Cardiac septum (tissue), 1 donor: ENCODE data around the gene CCDC13. TPM values are rescaled to one million over a fixed set of nuclear protein-coding genes. Genes with fewer than 3 reads are reported as not detected.
"Not testable (repeated sequence)": the region's sequence is repeated elsewhere in the genome, so short reads cannot be mapped to it uniquely, and the experiment has no call there.

Experiments used
- DNase-seq: peaks from one replicate; pipeline ENCODE4 v3.0.0-alpha.2; 2020; ENCODE audit warnings: low spot score
- intact Hi-C: fragments of 100-400 bp; cut with DNase I; formaldehyde crosslinking; loops from one replicate; pipeline ENCODE4 v1.14.0; 2022
- long read RNA-seq: library from polyadenylated mRNA; unstranded; transcript quantifications from one replicate; pipeline ENCODE4 v2.0.0, GENCODE V29; 2021
- total RNA-seq: library from RNA; stranded (reverse); fragmentation: NEBNext Ultra II Directional; extraction: Animal tissue kit (Norgen Biotek cat#: 25700); gene quantifications from one replicate; pipeline ENCODE4 v1.2.1, GENCODE V29; 2021
- donor health status: DM: no; HTN: no; CAD: no.

CCDC13 gene
- 1.1 TPM for total RNA-seq
- long read RNA-seq, result 0 reads

GRCh38 chr3:42772670-42773408 is at the start of gene CCDC13:
CCDC13 (minus strand) TSS chr3:42773253; CDS start chr3:42758345, 14,908 bp downstream.
- intact Hi-C loops, result no loop called here
- peak; percentile 99 for DNase-seq

- no peak for DNase-seq
- intact Hi-C loops, result no loop called here
Measured at GRCh38 chr3:42822828-42823227, 49.8 kb upstream of the CCDC13 start.

- DNase-seq, result no peak
- intact Hi-C loops, result no loop called here
Measured at GRCh38 chr3:42820746-42821051, 47.6 kb upstream of the CCDC13 start.

- DNase-seq, result no peak
- intact Hi-C loops, result no loop called here
Measured at GRCh38 chr3:42819351-42819965, 46.4 kb upstream of the CCDC13 start.

- DNase-seq, result no peak
- intact Hi-C loops, result no loop called here
Measured at GRCh38 chr3:42815826-42816225, 42.8 kb upstream of the CCDC13 start.

- intact Hi-C loops, result no loop called here
- DNase-seq, result no peak
Measured at GRCh38 chr3:42814914-42815507, 42.0 kb upstream of the CCDC13 start.

- intact Hi-C loops, result no loop called here
- DNase-seq, result no peak
Measured at GRCh38 chr3:42814246-42814645, 41.2 kb upstream of the CCDC13 start.

GRCh38 chr3:42811118-42811883 is 38.2 kb upstream of the CCDC13 start:
- DNase-seq, result not testable (repeated sequence)

GRCh38 chr3:42810706-42811105 is 37.7 kb upstream of the CCDC13 start:
- DNase-seq, intact Hi-C loops: not testable (repeated sequence)

More at GRCh38 chr3:42811118-42811883, 38.2 kb upstream of the CCDC13 start:
- intact Hi-C loops, result not testable (repeated sequence)

GRCh38 chr3:42809202-42809601 is 36.1 kb upstream of the CCDC13 start, which contains the start of gene ACKR2:
ACKR2 (plus strand) TSS chr3:42809445; CDS start chr3:42864503, 55,058 bp downstream.
- DNase-seq, result no peak
- intact Hi-C loops, result no loop called here

- DNase-seq, result no peak
- intact Hi-C loops, result no loop called here
Measured at GRCh38 chr3:42807929-42808328, 34.9 kb upstream of the CCDC13 start.

GRCh38 chr3:42805141-42805821 is 32.2 kb upstream of the CCDC13 start:
- intact Hi-C loops, result no loop called here
- DNase-seq, result no peak

GRCh38 chr3:42804831-42805132 is 31.7 kb upstream of the CCDC13 start:
- intact Hi-C loops, result no loop called here
- no peak for DNase-seq

- intact Hi-C loops, result no loop called here
- peak; percentile 99 for DNase-seq
Measured at GRCh38 chr3:42804106-42804830, 31.2 kb upstream of the CCDC13 start, which contains the start of gene HIGD1A. HIGD1A (minus strand) TSS chr3:42804490; CDS start chr3:42794253, 10,237 bp downstream.

GRCh38 chr3:42803414-42804105 is 30.5 kb upstream of the CCDC13 start:
- intact Hi-C loops, result no loop called here
- peak; percentile 77 for DNase-seq

- DNase-seq, result no peak
- intact Hi-C loops, result no loop called here
Measured at GRCh38 chr3:42802876-42803413, 29.9 kb upstream of the CCDC13 start.

- intact Hi-C loops, result no loop called here
- DNase-seq, result no peak
Measured at GRCh38 chr3:42801784-42802183, 28.7 kb upstream of the CCDC13 start.

- DNase-seq, result no peak
- intact Hi-C loops, result no loop called here
Measured at GRCh38 chr3:42801048-42801620, 28.1 kb upstream of the CCDC13 start.
